H1 (cell line): ENCODE results near the gene BLTP1. TPM values are rescaled to one million over a fixed set of nuclear protein-coding genes. Genes with fewer than 3 reads are reported as not detected.

ENCODE experiments used
- CHD2 ChIP-seq: IDR thresholded peaks from 2 replicates; pipeline ENCODE4 v1.6.1; 2012; ENCODE audit warnings: low read length, improper control_type of control experiment
- HDAC6 ChIP-seq: IDR thresholded peaks from one replicate; pipeline ENCODE4 v1.7.1; 2012; ENCODE audit warnings: low read depth, mild to moderate bottlenecking, inconsistent platforms, low read length, moderate library complexity
- SIX5 ChIP-seq: IDR thresholded peaks from 2 replicates; pipeline ENCODE4 v1.6.1; 2011; ENCODE audit warnings: mild to moderate bottlenecking, low read depth, low read length
- TAF1 ChIP-seq: IDR thresholded peaks from 2 replicates; pipeline ENCODE4 v1.6.1; 2011; ENCODE audit warnings: mild to moderate bottlenecking, low read depth, low read length
- TBP ChIP-seq: IDR thresholded peaks from 2 replicates; pipeline ENCODE4 v1.6.1; 2011; ENCODE audit warnings: low read depth, low read length, improper control_type of control experiment
- polyA plus RNA-seq, 7 experiments: library from polyadenylated mRNA; depleted of rRNA in 3 of 7; stranded (reverse) in 5 of 7; unstranded in 2 of 7; fragments of >200 nt in 5 of 7; fragments of 200-250 nt in 2 of 7; gene quantifications; 1 replicate in 5 of 7; 2 replicates in 1 of 7; 4 replicates in 1 of 7; pipeline versions ENCODE4 v1.2.1 to v1.2.3, GENCODE V29; 2011 to 2013; ENCODE audit warnings: missing spikeins in 2 of 7, mixed read lengths in 2 of 7
- total RNA-seq: library from RNA; stranded (reverse); fragmentation: NEBNext Ultra II Directional; extraction: Animal tissue kit (Norgen Biotek cat#: 25700); gene quantifications from 2 replicates; pipeline ENCODE4 v1.2.1, GENCODE V29; 2021

The BLTP1 gene
- total and polyA plus RNA-seq, 2 of the 8 experiments (the other 6 are each of a cell fraction or from before 2014, with no cell fraction given) = 14.0 to 27.9 TPM

DNA sequence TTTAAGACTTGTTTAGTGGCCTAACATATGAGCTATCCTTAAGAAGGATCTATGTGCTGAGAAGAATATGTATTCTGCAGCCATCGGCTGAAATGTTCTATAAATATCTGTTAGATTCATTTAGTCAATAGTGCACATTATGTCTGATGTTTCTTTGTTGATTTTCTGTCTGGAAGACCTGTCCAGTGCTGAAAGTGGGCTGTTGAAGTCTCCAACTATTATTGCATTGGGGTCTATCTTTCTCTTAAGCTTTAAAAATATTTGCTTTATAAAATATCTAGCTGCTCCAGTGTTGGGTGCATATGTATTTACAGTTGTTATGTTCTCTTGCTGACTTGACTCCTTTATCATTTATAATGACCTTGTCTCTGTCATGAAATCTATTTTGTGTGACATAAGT lies 9.4 kb upstream of the BLTP1 start (continued):
- TF ChIP-seq TBP (no peak), CHD2 (no peak), SIX5 (no peak), HDAC6 (no peak), TAF1 (no peak)
